ENCODE results near the gene TSPAN11.
A peak's percentile ranks its signal among the peaks of the same experiment; 100 is the strongest.
"Not testable (repeated sequence)": the region's sequence is repeated elsewhere in the genome, so short reads cannot be mapped to it uniquely, and the experiment has no call there.

Gene TSPAN11

DNA sequence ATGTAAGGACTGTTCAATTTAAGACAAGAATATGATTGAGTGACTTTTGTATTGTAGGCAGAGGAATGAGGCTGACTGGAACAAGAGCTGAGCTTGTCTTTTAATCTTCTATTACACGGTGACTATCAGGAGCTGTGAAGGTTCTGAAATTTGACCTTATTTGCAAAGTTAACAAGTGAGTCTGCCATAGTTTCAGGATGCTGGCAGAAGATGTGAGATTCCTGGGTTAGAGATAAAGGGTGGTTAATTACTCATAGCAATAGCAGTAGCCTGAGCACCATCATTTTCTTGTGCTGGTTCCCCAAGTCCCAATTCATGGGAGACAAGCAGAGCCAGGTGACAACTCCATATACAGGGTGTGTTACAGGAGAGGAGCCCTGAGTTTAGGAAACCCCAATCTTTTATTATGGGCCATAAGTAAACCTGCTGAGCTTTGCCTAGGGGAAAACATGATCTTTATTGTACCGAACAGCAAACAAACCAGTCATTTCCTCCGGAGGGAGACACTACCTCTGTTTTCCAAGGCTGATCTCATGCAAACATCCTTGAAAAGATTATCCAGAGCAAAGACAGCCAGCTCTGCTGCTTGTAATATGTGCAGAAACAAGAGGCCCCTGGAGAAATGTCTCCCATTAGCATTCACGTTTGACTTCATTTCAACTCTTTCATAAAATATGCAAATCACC is 95.4 kb downstream of the TSPAN11 start:
- no peak for DNase-seq

GRCh38 chr12:31023271-31023724 is 96.8 kb downstream of the TSPAN11 start:
- DNase-seq = no peak

DNA sequence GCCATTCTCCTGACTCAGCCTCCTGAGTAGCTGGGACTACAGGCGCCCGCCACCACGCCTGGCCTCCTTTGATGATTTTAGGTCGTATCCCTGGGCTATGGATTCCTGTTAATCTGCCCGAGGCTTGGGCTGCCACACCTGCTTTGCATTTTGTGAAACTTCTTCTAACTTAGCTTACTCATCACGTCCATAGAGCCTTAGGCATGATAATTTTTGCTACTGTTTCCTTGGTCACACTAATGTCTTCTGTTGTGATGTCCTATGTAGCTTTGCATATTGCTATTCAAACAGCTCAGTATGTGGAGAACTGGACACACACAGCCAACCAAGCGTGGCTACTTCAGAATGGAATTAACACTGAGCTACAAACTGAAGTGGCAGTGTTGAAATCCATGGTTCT is 99.7 kb downstream of the TSPAN11 start:
- DNase-seq = peak; percentile 42

- not testable (repeated sequence) for DNase-seq
Observed at GRCh38 chr12:31027006-31027405, 100.5 kb downstream of the TSPAN11 start.

GRCh38 chr12:31029468-31029867 is 102.9 kb downstream of the TSPAN11 start:
- DNase-seq = no peak

DNA sequence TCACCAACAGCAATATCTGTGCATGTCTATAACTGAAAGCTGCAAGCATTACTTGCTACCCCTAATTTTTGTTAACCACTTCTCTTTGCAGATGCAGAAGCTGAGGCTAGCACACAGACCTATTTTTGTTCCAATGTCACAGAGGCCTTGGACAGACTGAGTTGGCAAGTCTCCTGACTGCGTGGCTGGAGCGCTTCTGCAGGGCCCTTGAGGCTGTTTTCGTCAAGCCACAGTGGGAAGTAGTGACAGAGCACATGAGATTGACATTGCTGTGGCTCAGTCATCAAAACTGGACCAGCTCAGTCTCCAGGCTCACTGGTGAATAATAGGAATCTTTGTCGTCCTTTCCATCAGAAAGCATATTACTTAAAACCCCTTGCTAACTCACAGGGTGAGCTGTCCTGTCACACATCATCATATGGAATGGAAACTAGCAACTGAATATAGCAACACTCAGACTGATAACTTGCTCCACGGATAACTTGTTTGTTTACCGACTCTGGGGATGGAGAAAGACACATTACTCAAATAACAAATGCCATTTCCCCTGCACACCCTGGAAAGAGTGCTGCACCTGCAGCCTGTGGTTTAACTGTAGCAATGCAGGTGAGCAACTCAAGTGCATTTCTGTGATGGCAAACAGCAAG is 103.5 kb downstream of the TSPAN11 start:
- no peak for DNase-seq

GRCh38 chr12:31031951-31032335 is 105.4 kb downstream of the TSPAN11 start:
- no peak for DNase-seq

- DNase-seq = no peak
Observed at GRCh38 chr12:31033146-31033545, 106.6 kb downstream of the TSPAN11 start.

DNA sequence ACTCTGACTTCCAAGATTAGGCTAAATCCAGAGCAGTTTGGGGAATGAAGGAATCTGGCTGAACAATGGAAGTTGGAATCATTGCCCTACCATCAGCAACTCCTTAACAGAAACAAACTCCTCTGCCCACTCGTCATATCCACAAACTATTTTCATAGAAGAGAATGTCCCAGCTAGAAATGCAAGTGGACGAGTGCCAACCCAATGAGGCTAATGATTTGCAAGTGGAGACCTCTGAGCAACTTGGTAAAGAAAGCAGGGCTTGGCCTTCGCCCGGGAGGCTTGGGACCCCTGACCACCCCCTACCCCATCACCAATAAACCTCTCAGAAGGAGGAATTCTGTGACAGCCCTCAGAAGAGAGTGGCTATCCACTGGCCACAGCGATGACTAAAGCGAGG is 107.1 kb downstream of the TSPAN11 start:
- DNase-seq = no peak

- no peak for DNase-seq
Observed at GRCh38 chr12:31034372-31034771, 107.8 kb downstream of the TSPAN11 start.

- no peak for DNase-seq
Observed at GRCh38 chr12:31035226-31035625, 108.7 kb downstream of the TSPAN11 start.

- DNase-seq = no peak
Observed at GRCh38 chr12:31035967-31036665, 109.6 kb downstream of the TSPAN11 start.

GRCh38 chr12:31037028-31037427 is 110.5 kb downstream of the TSPAN11 start:
- no peak for DNase-seq

- no peak for DNase-seq
Observed at GRCh38 chr12:31037931-31038330, 111.4 kb downstream of the TSPAN11 start.

DNA sequence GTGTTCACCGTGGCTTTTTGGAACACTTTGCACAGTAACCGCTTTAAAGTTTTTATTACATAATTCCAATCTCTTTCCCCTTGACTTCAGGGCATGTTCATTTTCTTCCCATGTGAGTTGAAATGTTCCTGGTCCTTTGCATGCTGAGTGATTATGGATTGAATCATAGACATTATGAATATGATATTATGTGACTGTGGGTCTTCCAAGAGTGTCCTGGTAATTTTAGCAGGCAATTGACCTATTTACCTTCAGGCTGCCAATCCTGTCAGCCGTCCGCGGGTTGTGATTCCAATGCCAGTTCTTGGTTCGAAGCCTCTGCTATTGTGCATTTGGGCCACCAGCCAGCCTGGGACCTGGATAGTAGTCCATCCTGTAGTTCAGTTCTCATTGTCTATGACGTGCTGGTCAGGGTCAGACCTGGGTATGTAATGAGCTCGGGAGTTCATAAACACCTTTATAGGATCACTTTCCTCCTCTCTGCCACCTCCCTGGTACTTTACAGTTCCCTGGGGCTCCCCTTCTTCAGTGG is 114.6 kb downstream of the TSPAN11 start:
- no peak for DNase-seq
